ENCODE data around the gene COMP.

COMP gene

GRCh38 chr19:18778076-18778389 lies 13.1 kb downstream of the COMP start:
- no peak for DNase-seq (ENCODE audit: low spot score)
- H3K4me3 ChIP-seq (ENCODE audit: severe bottlenecking), result no peak overlapping the region
- no peak for ATAC-seq (ENCODE audit: low read depth)
- H3K4me1 ChIP-seq (ENCODE audit: insufficient read depth, poor library complexity, severe bottlenecking), result no peaks in the 10 kb centered on the region
- no peaks in the 10 kb centered on the region for H3K9me3 ChIP-seq (ENCODE audit: severe bottlenecking)
- no peaks in the 10 kb centered on the region for H3K27me3 ChIP-seq (ENCODE audit: insufficient read depth, poor library complexity, severe bottlenecking)
- no peak for TF ChIP-seq CTCF (IDR thresholded peaks at IDR 0.05; ENCODE audit: poor library complexity, severe bottlenecking)
- no peak overlapping the region for H3K27ac ChIP-seq (ENCODE audit: poor library complexity, severe bottlenecking)
- no peaks in the 10 kb centered on the region for H3K36me3 ChIP-seq (ENCODE audit: low read depth)

DNA sequence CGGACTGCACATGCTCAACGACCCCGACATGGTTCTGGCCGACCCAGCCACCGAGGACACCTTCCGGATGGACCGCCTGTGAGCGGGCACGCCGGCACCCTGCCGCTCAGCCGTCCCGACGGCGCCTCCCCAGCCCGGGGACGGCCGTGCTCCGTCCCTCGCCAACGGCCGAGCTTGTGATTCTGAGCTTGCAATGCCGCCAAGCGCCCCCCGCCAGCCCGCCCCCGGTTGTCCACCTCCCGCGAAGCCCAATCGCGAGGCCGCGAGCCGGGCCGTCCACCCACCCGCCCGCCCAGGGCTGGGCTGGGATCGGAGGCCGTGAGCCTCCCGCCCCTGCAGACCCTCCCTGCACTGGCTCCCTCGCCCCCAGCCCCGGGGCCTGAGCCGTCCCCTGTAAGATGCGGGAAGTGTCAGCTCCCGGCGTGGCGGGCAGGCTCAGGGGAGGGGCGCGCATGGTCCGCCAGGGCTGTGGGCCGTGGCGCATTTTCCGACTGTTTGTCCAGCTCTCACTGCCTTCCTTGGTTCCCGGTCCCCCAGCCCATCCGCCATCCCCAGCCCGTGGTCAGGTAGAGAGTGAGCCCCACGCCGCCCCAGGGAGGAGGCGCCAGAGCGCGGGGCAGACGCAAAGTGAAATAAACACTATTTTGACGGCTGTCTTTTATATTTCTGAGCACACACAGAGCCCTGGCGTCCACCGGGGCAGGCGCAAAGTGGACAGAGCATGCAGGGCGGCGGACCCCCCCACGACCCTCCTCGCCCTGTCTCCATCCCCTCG lies 13.6 kb downstream of the COMP start:
- Histone ChIP-seq H3K36me3 (ENCODE audit: low read depth) (no peaks in the 10 kb centered on the region), H3K9me3 (ENCODE audit: severe bottlenecking) (no peaks in the 10 kb centered on the region), H3K27me3 (ENCODE audit: insufficient read depth, poor library complexity, severe bottlenecking) (no peaks in the 10 kb centered on the region), H3K27ac (ENCODE audit: poor library complexity, severe bottlenecking) (no peak overlapping the region), H3K4me3 (ENCODE audit: severe bottlenecking) (no peak overlapping the region), H3K4me1 (ENCODE audit: insufficient read depth, poor library complexity, severe bottlenecking) (peaks cover 3% of the 10 kb centered on the region)
- ATAC-seq (ENCODE audit: low read depth), result no peak
- TF ChIP-seq CTCF (IDR thresholded peaks at IDR 0.05; ENCODE audit: poor library complexity, severe bottlenecking), result no peak
- DNase-seq (ENCODE audit: low spot score), result no peak

GRCh38 chr19:18776736-18777135 lies 14.4 kb downstream of the COMP start:
- no peak for TF ChIP-seq CTCF (IDR thresholded peaks at IDR 0.05; ENCODE audit: poor library complexity, severe bottlenecking)
- ATAC-seq (ENCODE audit: low read depth) (no peak), DNase-seq (ENCODE audit: low spot score) (peak; percentile 64)
- H3K9me3 ChIP-seq (ENCODE audit: severe bottlenecking), result no peaks in the 10 kb centered on the region
- no peaks in the 10 kb centered on the region for H3K27me3 ChIP-seq (ENCODE audit: insufficient read depth, poor library complexity, severe bottlenecking)
- no peak overlapping the region for H3K4me3 ChIP-seq (ENCODE audit: severe bottlenecking)
- no peaks in the 10 kb centered on the region for H3K36me3 ChIP-seq (ENCODE audit: low read depth)
- H3K27ac ChIP-seq (ENCODE audit: poor library complexity, severe bottlenecking), result no peak overlapping the region
- H3K4me1 ChIP-seq (ENCODE audit: insufficient read depth, poor library complexity, severe bottlenecking), result peaks cover 4% of the 10 kb centered on the region

DNA sequence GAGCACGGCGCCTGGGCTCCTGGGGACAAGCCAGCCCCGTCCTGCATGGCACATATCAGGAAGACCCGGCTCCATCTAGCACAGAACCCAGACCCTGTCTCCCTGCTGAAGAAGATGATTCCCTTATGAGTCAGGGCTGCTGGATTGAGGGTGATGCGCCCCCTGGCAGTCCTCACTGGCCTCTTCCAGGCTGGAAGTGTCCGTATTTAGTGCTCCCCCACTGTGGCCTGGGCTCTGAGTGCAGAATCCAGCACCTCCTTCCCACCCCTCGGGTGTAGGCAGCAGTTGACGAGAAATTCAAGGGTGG lies 14.9 kb downstream of the COMP start:
- H3K27ac ChIP-seq (ENCODE audit: poor library complexity, severe bottlenecking), result no peak overlapping the region
- no peaks in the 10 kb centered on the region for H3K27me3 ChIP-seq (ENCODE audit: insufficient read depth, poor library complexity, severe bottlenecking)
- H3K4me3 ChIP-seq (ENCODE audit: severe bottlenecking), result no peak overlapping the region
- peak; percentile 70 for ATAC-seq (ENCODE audit: low read depth)
- H3K9me3 ChIP-seq (ENCODE audit: severe bottlenecking), result no peaks in the 10 kb centered on the region
- H3K4me1 ChIP-seq (ENCODE audit: insufficient read depth, poor library complexity, severe bottlenecking), result peaks cover 4% of the 10 kb centered on the region
- DNase-seq (ENCODE audit: low spot score), result no peak
- H3K36me3 ChIP-seq (ENCODE audit: low read depth), result no peaks in the 10 kb centered on the region
- TF ChIP-seq CTCF (IDR thresholded peaks at IDR 0.05; ENCODE audit: poor library complexity, severe bottlenecking), result peak; percentile 62

DNA sequence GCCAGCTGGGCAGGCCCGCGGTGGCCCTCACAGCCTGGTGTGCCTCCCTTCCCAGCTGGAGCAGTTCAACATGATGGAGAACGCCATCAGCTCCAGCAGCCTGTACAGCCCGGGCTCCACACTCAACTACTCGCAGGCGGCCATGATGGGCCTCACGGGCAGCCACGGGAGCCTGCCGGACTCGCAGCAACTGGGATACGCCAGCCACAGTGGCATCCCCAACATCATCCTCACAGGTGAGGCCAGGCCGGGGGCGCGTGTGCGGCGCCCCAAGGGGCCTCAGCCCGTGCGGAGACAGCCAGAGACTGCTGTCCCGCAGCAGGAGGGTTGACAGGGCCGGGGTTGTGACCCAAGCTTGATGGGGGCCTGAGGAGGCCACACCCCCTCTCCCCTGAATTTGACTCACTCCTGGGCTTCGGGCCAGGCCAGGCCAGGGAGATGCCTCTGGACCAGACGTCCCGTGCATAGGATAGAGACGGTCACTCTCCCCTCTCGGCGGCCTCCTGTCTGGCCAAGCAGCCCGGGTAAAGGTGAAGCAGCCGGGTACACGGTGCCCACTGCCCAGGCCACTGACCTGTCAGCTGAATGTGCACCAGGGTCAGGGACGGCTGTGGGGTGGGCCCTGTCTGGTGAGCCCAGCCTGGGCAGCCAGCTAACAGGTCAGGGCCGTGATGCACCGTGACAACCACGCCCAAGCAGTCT lies 15.4 kb downstream of the COMP start:
- Histone ChIP-seq H3K36me3 (ENCODE audit: low read depth) (no peaks in the 10 kb centered on the region), H3K27ac (ENCODE audit: poor library complexity, severe bottlenecking) (no peak overlapping the region), H3K9me3 (ENCODE audit: severe bottlenecking) (no peaks in the 10 kb centered on the region), H3K4me3 (ENCODE audit: severe bottlenecking) (no peak overlapping the region), H3K4me1 (ENCODE audit: insufficient read depth, poor library complexity, severe bottlenecking) (peaks cover 4% of the 10 kb centered on the region), H3K27me3 (ENCODE audit: insufficient read depth, poor library complexity, severe bottlenecking) (no peaks in the 10 kb centered on the region)
- TF ChIP-seq CTCF (IDR thresholded peaks at IDR 0.05; ENCODE audit: poor library complexity, severe bottlenecking), result no peak
- DNase-seq (ENCODE audit: low spot score), result peak; percentile 60
- ATAC-seq (ENCODE audit: low read depth), result peak; percentile 45
